ENCODE results near the gene L1TD1. TPM values are rescaled to one million over a fixed set of nuclear protein-coding genes. Genes with fewer than 3 reads are reported as not detected.

Gene L1TD1
- total RNA-seq, 4 donors from 2014 or later: 2.0 to 5.4 (median 3.4) TPM; not detected in 1

Other genes starting within 250 kb of the L1TD1 start
- gene KANK4, start 124.6 kb downstream of the L1TD1 start, total RNA-seq: 1 to 10 TPM in 2 of 4 donors, not detected in 2; 1.2 to 1.3 TPM
- gene USP1, start 242.2 kb downstream of the L1TD1 start, total RNA-seq: 10 to 100 TPM in 3 of 4 donors, 1 to 10 TPM in 1; 6.0 to 26.7 (median 25.0) TPM

Data from transverse colon (tissue), 4 donors.